WTC11 (cell line): ENCODE data around the gene CDYL. TPM values are rescaled to one million over a fixed set of nuclear protein-coding genes. Genes with fewer than 3 reads are reported as not detected.

Experiments used
- ATAC-seq: fragments of 200-7000 bp; cut with Tn5 transposase; 2 replicates; pipeline ENCODE4 v1.10.0; 2021; ENCODE audit warnings: mild to moderate bottlenecking, moderate library complexity
- CTCF ChIA-PET: fragments of 300-600 bp; sonication (Branson Sonifier 250); formaldehyde crosslinking; loops from one replicate; lab custom pipeline; 2021; ENCODE audit warnings: antibody characterized with exemption; lab: Charles Lee
- POLR2A ChIA-PET: fragments of 350-600 bp; sonication (Branson Sonifier 250); formaldehyde crosslinking; loops from one replicate; lab custom pipeline; 2021; ENCODE audit warnings: antibody characterized with exemption; lab: Charles Lee
- DNase-seq: peaks from one replicate; pipeline ENCODE4 v3.0.0; 2021; ENCODE audit warnings: low spot score
- H3K27ac Mint-ChIP-seq: 2 replicates; pipeline ENCODE4 v1.8.0; 2021; ENCODE audit warnings: mixed read lengths
- H3K27me3 Mint-ChIP-seq: 2 replicates; pipeline ENCODE4 v1.8.0; 2021; ENCODE audit warnings: low read depth, mild to moderate bottlenecking, moderate library complexity, mixed read lengths
- H3K36me3 Mint-ChIP-seq: 2 replicates; pipeline ENCODE4 v1.8.0; 2021; ENCODE audit warnings: mixed read lengths
- H3K4me1 Mint-ChIP-seq: 2 replicates; pipeline ENCODE4 v1.8.0; 2022; ENCODE audit warnings: mixed read lengths
- H3K4me3 Mint-ChIP-seq: 2 replicates; pipeline ENCODE4 v1.8.0; 2021; ENCODE audit warnings: mild to moderate bottlenecking, moderate library complexity, mixed read lengths
- H3K9me3 Mint-ChIP-seq: 2 replicates; pipeline ENCODE4 v1.8.0; 2021; ENCODE audit warnings: mixed read lengths
- ATF2 ChIP-seq: sonication (generic); formaldehyde crosslinking; IDR thresholded peaks from 2 replicates; pipeline ENCODE4 v1.8.1; 2022; ENCODE audit warnings: low read depth, missing genetic modification reagents, borderline replicate concordance
- CREB1 ChIP-seq: sonication (generic); formaldehyde crosslinking; IDR thresholded peaks from 2 replicates; pipeline ENCODE4 v1.8.0; 2023; ENCODE audit warnings: mild to moderate bottlenecking, missing genetic modification reagents
- NR3C1 ChIP-seq: sonication (generic); formaldehyde crosslinking; conservative IDR thresholded peaks from 2 replicates; pipeline ENCODE4 v1.8.1; 2023; ENCODE audit warnings: low read depth, mild to moderate bottlenecking, missing genetic modification reagents
- TEAD1 ChIP-seq: sonication (generic); formaldehyde crosslinking; IDR thresholded peaks from 2 replicates; pipeline ENCODE4 v1.8.0; 2022; ENCODE audit warnings: mild to moderate bottlenecking, missing genetic modification reagents
- ZNF121 ChIP-seq: sonication (generic); formaldehyde crosslinking; IDR thresholded peaks from 2 replicates; pipeline ENCODE4 v1.8.0; 2023; ENCODE audit warnings: missing genetic modification reagents
- ZNF219 ChIP-seq: sonication (generic); formaldehyde crosslinking; IDR thresholded peaks from 2 replicates; pipeline ENCODE4 v1.8.0; 2023; ENCODE audit warnings: missing genetic modification reagents, mild to moderate bottlenecking, borderline replicate concordance
- ZNF396 ChIP-seq: fragments of 250-450 bp; sonication (Bioruptor Pico); IDR thresholded peaks from 2 replicates; pipeline ENCODE4 v1.8.0; 2021; ENCODE audit warnings: mild to moderate bottlenecking, moderate library complexity, borderline replicate concordance
- ZNF532 ChIP-seq: fragments of 250-450 bp; sonication (Bioruptor Pico); IDR thresholded peaks from 2 replicates; pipeline ENCODE4 v1.9.0; 2021; ENCODE audit warnings: mild to moderate bottlenecking, borderline replicate concordance
- total RNA-seq: library from RNA; stranded (reverse); gene quantifications from 3 replicates; pipeline ENCODE4 v1.2.3, GENCODE V29; 2021
- TF ChIP-seq, protein P1 (sequence below): fragments of 200-600 bp; IDR thresholded peaks from 2 replicates; pipeline ENCODE4 v1.8.0; 2022; ENCODE audit warnings: antibody characterized with exemption
- TF ChIP-seq, protein P2 (sequence below): sonication (generic); formaldehyde crosslinking; conservative IDR thresholded peaks from 2 replicates; pipeline ENCODE4 v1.8.1; 2022; ENCODE audit warnings: mild to moderate bottlenecking, missing genetic modification reagents
- TF ChIP-seq, protein P3 (sequence below): sonication (generic); formaldehyde crosslinking; IDR thresholded peaks from 2 replicates; pipeline ENCODE4 v1.8.1; 2023; ENCODE audit warnings: mild to moderate bottlenecking, missing genetic modification reagents, borderline replicate concordance

Gene CDYL
- total RNA-seq, 1 experiment from 2014 or later, result 92.0 TPM

DNA sequence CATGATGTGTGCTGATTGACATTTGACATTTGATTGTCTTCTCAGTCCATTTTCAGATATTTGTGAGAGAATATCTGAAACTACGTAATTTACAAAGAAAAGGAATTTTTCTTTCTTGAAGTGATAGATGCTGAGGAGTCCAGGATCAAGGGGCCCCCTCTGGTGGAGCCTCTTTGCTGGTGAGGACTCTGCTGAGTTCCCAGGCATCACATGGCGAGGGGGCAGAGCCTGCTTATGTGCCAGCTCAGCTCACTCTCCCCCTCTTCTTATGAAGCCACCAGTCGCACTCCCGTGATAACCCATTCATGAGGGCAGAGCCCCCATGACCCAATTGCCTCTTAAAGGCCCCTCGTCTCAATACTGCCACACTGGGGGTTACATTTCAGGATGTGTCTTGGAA, 136.4 kb downstream of the CDYL start (continued):
- TF ChIP-seq, protein P1, sequence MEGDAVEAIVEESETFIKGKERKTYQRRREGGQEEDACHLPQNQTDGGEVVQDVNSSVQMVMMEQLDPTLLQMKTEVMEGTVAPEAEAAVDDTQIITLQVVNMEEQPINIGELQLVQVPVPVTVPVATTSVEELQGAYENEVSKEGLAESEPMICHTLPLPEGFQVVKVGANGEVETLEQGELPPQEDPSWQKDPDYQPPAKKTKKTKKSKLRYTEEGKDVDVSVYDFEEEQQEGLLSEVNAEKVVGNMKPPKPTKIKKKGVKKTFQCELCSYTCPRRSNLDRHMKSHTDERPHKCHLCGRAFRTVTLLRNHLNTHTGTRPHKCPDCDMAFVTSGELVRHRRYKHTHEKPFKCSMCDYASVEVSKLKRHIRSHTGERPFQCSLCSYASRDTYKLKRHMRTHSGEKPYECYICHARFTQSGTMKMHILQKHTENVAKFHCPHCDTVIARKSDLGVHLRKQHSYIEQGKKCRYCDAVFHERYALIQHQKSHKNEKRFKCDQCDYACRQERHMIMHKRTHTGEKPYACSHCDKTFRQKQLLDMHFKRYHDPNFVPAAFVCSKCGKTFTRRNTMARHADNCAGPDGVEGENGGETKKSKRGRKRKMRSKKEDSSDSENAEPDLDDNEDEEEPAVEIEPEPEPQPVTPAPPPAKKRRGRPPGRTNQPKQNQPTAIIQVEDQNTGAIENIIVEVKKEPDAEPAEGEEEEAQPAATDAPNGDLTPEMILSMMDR, result no peak
- TF ChIP-seq ZNF396 (no peak), ATF2 (no peak)

GRCh38 chr6:4913705-4914419, 137.7 kb downstream of the CDYL start:
- Mint-ChIP-seq H3K4me1 (peaks cover 78% of the 10 kb centered on the region), H3K27me3 (no peaks in the 10 kb centered on the region), H3K36me3 (peaks cover 7% of the 10 kb centered on the region; the same call in 1 of the 2 replicates), H3K9me3 (no peaks in the 10 kb centered on the region), H3K27ac (peak overlapping the region; percentile 75), H3K4me3 (no peak overlapping the region)
- POLR2A ChIA-PET, result no interaction called here
- DNase-seq (no peak), ATAC-seq (peak; percentile 12; the same call in 1 of the 2 replicates)
- CTCF ChIA-PET, result interaction anchor here (1.5 kb wide), 1 partner anchor 10 kb away, joined by 4 read pairs; no protein-coding TSS in a partner anchor
- 0 out of 2 replicates have a peak, but pooled peaks have one; percentile 10 for TF ChIP-seq ZNF121
- TF ChIP-seq TEAD1 (CRISPR knock-in tag), result no peak
- TF ChIP-seq ZNF219, result no peak
- TF ChIP-seq, protein P2, sequence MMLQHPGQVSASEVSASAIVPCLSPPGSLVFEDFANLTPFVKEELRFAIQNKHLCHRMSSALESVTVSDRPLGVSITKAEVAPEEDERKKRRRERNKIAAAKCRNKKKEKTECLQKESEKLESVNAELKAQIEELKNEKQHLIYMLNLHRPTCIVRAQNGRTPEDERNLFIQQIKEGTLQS (CRISPR knock-in tag), result no peak
- TF ChIP-seq NR3C1, result no peak
- TF ChIP-seq CREB1 (CRISPR knock-in tag), result no peak
- no peak for TF ChIP-seq ZNF532 (CRISPR knock-in tag)
- TF ChIP-seq, protein P3, sequence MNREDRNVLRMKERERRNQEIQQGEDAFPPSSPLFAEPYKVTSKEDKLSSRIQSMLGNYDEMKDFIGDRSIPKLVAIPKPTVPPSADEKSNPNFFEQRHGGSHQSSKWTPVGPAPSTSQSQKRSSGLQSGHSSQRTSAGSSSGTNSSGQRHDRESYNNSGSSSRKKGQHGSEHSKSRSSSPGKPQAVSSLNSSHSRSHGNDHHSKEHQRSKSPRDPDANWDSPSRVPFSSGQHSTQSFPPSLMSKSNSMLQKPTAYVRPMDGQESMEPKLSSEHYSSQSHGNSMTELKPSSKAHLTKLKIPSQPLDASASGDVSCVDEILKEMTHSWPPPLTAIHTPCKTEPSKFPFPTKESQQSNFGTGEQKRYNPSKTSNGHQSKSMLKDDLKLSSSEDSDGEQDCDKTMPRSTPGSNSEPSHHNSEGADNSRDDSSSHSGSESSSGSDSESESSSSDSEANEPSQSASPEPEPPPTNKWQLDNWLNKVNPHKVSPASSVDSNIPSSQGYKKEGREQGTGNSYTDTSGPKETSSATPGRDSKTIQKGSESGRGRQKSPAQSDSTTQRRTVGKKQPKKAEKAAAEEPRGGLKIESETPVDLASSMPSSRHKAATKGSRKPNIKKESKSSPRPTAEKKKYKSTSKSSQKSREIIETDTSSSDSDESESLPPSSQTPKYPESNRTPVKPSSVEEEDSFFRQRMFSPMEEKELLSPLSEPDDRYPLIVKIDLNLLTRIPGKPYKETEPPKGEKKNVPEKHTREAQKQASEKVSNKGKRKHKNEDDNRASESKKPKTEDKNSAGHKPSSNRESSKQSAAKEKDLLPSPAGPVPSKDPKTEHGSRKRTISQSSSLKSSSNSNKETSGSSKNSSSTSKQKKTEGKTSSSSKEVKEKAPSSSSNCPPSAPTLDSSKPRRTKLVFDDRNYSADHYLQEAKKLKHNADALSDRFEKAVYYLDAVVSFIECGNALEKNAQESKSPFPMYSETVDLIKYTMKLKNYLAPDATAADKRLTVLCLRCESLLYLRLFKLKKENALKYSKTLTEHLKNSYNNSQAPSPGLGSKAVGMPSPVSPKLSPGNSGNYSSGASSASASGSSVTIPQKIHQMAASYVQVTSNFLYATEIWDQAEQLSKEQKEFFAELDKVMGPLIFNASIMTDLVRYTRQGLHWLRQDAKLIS (CRISPR knock-in tag), result no peak
